ENCODE results near the gene SLC38A11.

DNA sequence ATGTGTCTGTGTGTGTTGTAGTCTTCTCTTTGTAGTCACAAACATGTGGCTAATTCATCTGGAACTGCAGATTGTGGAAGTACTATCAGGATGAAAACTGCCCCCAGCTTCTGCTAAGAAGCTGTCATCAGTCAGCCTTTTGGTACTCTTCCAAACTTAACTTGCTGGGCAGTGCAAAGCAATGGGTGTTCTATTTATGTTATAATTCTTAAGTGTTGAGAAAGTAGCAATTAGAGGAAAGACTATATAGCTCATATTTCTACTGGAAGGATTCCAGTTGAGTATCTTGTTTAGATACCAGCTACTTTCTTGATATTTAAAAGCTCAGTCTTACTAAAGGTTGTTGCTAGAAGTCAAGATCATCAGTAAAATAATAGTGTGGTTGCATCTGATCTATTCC lies 52.1 kb downstream of the SLC38A11 start:
- TF ChIP-seq, protein P1, sequence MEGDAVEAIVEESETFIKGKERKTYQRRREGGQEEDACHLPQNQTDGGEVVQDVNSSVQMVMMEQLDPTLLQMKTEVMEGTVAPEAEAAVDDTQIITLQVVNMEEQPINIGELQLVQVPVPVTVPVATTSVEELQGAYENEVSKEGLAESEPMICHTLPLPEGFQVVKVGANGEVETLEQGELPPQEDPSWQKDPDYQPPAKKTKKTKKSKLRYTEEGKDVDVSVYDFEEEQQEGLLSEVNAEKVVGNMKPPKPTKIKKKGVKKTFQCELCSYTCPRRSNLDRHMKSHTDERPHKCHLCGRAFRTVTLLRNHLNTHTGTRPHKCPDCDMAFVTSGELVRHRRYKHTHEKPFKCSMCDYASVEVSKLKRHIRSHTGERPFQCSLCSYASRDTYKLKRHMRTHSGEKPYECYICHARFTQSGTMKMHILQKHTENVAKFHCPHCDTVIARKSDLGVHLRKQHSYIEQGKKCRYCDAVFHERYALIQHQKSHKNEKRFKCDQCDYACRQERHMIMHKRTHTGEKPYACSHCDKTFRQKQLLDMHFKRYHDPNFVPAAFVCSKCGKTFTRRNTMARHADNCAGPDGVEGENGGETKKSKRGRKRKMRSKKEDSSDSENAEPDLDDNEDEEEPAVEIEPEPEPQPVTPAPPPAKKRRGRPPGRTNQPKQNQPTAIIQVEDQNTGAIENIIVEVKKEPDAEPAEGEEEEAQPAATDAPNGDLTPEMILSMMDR (IDR thresholded peaks at IDR 0.05; ENCODE audit: control extremely low read depth in 1 of 3, insufficient read depth in 1 of 3, low read depth in 1 of 3, low read length in 3 of 3), result no peak
- TF ChIP-seq POLR2A (IDR thresholded peaks at IDR 0.05; ENCODE audit: control extremely low read depth in 1 of 2, low read depth in 2 of 2, low read length in 2 of 2) (no peak), POLR2AphosphoS5 (IDR thresholded peaks at IDR 0.05; ENCODE audit: low read depth, low read length) (no peak), EZH2 (IDR thresholded peaks at IDR 0.05; ENCODE audit: low read depth, low read length, severe bottlenecking) (no peak), GTF2F1 (IDR thresholded peaks at IDR 0.05; ENCODE audit: borderline replicate concordance, low read depth, low read length) (no peak), TAF1 (IDR thresholded peaks at IDR 0.05; ENCODE audit: low read depth, low read length) (no peak), YY1 (IDR thresholded peaks at IDR 0.05; ENCODE audit: low read depth, low read length) (no peak), BRCA1 (IDR thresholded peaks at IDR 0.05; ENCODE audit: low read depth, low read length) (no peak), GABPA (IDR thresholded peaks at IDR 0.05; ENCODE audit: borderline replicate concordance, insufficient read depth, low read length) (no peak), POU5F1 (IDR thresholded peaks at IDR 0.05; ENCODE audit: low read depth, low read length) (no peak), CBX8 (IDR thresholded peaks at IDR 0.05; ENCODE audit: borderline replicate concordance, low read depth, low read length) (no peak), TEAD4 (IDR thresholded peaks at IDR 0.05; ENCODE audit: low read depth, low read length) (no peak)
- TF ChIP-seq, protein P2, sequence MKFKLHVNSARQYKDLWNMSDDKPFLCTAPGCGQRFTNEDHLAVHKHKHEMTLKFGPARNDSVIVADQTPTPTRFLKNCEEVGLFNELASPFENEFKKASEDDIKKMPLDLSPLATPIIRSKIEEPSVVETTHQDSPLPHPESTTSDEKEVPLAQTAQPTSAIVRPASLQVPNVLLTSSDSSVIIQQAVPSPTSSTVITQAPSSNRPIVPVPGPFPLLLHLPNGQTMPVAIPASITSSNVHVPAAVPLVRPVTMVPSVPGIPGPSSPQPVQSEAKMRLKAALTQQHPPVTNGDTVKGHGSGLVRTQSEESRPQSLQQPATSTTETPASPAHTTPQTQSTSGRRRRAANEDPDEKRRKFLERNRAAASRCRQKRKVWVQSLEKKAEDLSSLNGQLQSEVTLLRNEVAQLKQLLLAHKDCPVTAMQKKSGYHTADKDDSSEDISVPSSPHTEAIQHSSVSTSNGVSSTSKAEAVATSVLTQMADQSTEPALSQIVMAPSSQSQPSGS (IDR thresholded peaks at IDR 0.05; ENCODE audit: low read length), result no peak
- TF ChIP-seq, protein P3, sequence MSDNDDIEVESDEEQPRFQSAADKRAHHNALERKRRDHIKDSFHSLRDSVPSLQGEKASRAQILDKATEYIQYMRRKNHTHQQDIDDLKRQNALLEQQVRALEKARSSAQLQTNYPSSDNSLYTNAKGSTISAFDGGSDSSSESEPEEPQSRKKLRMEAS (IDR thresholded peaks at IDR 0.05), result no peak

All from H1 (cell line).